Activated CD4-positive, alpha-beta T cell treated with anti-CD3 and anti-CD28 coated beads for 36 hours (primary cell): ENCODE measurements around the gene KRTAP10-11. TPM values are rescaled to one million over a fixed set of nuclear protein-coding genes. Genes with fewer than 3 reads are reported as not detected.
"Not testable (repeated sequence)": the region's sequence is repeated elsewhere in the genome, so short reads cannot be mapped to it uniquely, and the experiment has no call there.

ENCODE experiments used
- ATAC-seq: fragments of 200-7000 bp; cut with Tn5 transposase; one replicate; pipeline ENCODE4 v1.10.0; 2021; ENCODE audit warnings: mild to moderate bottlenecking, moderate library complexity
- CTCF ChIA-PET: fragments of 350-600 bp; sonication (Branson Sonifier 250); formaldehyde crosslinking; loops from one replicate; lab custom pipeline; 2021; ENCODE audit warnings: antibody characterized with exemption; lab: Charles Lee
- POLR2A ChIA-PET: fragments of 350-600 bp; sonication (Branson Sonifier 250); formaldehyde crosslinking; loops from one replicate; lab custom pipeline; 2021; ENCODE audit warnings: antibody characterized with exemption, inconsistent platforms; lab: Charles Lee
- DNase-seq: peaks from one replicate; pipeline ENCODE4 v3.0.0-alpha.2; 2020
- H3K27ac Mint-ChIP-seq: one replicate; pipeline ENCODE4 v1.8.0; 2021; ENCODE audit warnings: mixed read lengths
- H3K27me3 Mint-ChIP-seq: one replicate; pipeline ENCODE4 v1.8.0; 2021; ENCODE audit warnings: mixed read lengths
- H3K36me3 Mint-ChIP-seq: one replicate; pipeline ENCODE4 v1.8.0; 2021; ENCODE audit warnings: low read depth, mixed read lengths
- H3K4me1 Mint-ChIP-seq: one replicate; pipeline ENCODE4 v1.8.0; 2021; ENCODE audit warnings: mixed read lengths
- H3K4me3 Mint-ChIP-seq: one replicate; pipeline ENCODE4 v1.8.0; 2021; ENCODE audit warnings: mild to moderate bottlenecking, moderate library complexity, mixed read lengths
- H3K9me3 Mint-ChIP-seq: one replicate; pipeline ENCODE4 v1.8.0; 2021; ENCODE audit warnings: low read depth, mixed read lengths
- intact Hi-C, 2 experiments: fragments of 100-400 bp; cut with DNase I in 1 of 2; cut with micrococcal nuclease in 1 of 2; formaldehyde crosslinking; loops; one replicate each; pipeline versions ENCODE4 v1.14.2 to v1.15.1; 2022 to 2024; cut with DNase I, micrococcal nuclease
- total RNA-seq, 2 experiments: library from RNA; stranded (reverse); gene quantifications; one replicate each; pipeline ENCODE4 v1.2.3, GENCODE V29; 2021

KRTAP10-11 gene
- total RNA-seq, 2 experiments from 2014 or later: not detected

GRCh38 chr21:44656868-44657267 lies 10.7 kb downstream of the KRTAP10-11 start:
- intact Hi-C loops: no loop called here
- Mint-ChIP-seq H3K27ac (peak overlapping the region; percentile 1), H3K9me3 (peaks cover 28% of the 10 kb centered on the region), H3K36me3 (peaks cover 17% of the 10 kb centered on the region), H3K4me1 (peaks cover 46% of the 10 kb centered on the region), H3K4me3 (peak overlapping the region; percentile 51), H3K27me3 (no peaks in the 10 kb centered on the region)
- ChIA-PET POLR2A (no interaction called here), CTCF (no interaction called here)
- no peak for ATAC-seq
- DNase-seq: no peak

GRCh38 chr21:44657635-44658540 lies 11.7 kb downstream of the KRTAP10-11 start, which contains the start of gene KRTAP12-3:
Gene KRTAP12-3 (plus strand): TSS chr21:44657932. CDS start chr21:44657980, 48 bp downstream.
- peaks cover 46% of the 10 kb centered on the region for H3K4me1 Mint-ChIP-seq
- H3K4me3 Mint-ChIP-seq: peak within 1 kb of the TSS; percentile 51
- ATAC-seq: peak; percentile 72
- POLR2A ChIA-PET: no interaction called here
- no peaks in the 10 kb centered on the region for H3K27me3 Mint-ChIP-seq
- CTCF ChIA-PET: no interaction called here
- peak within 1 kb of the TSS; percentile 88 for H3K27ac Mint-ChIP-seq
- H3K9me3 Mint-ChIP-seq: peaks cover 32% of the 10 kb centered on the region
- H3K36me3 Mint-ChIP-seq: peaks cover 17% of the 10 kb centered on the region
- intact Hi-C loops: no loop called here
- peak; percentile 43 for DNase-seq

- H3K27ac Mint-ChIP-seq: peak overlapping the region; percentile 88
- ATAC-seq: no peak
- no peak for DNase-seq
- intact Hi-C loops: no loop called here
- H3K9me3 Mint-ChIP-seq: peaks cover 31% of the 10 kb centered on the region
- CTCF ChIA-PET: interaction anchor here (0.6 kb wide), 1 partner anchor 470 kb away, joined by 3 read pairs; no protein-coding TSS in a partner anchor
- no peak overlapping the region for H3K4me3 Mint-ChIP-seq
- peaks cover 17% of the 10 kb centered on the region for H3K36me3 Mint-ChIP-seq
- POLR2A ChIA-PET: interaction anchor here (0.6 kb wide), 1 partner anchor 123 kb away, joined by 3 read pairs; no protein-coding TSS in a partner anchor
- H3K27me3 Mint-ChIP-seq: no peaks in the 10 kb centered on the region
- H3K4me1 Mint-ChIP-seq: peaks cover 45% of the 10 kb centered on the region
These were observed 12.3 kb downstream of the KRTAP10-11 start for GRCh38 chr21:44658541-44658910.

GRCh38 chr21:44658913-44659595 lies 12.8 kb downstream of the KRTAP10-11 start:
- intact Hi-C loops: no loop called here
- H3K36me3 Mint-ChIP-seq: peaks cover 17% of the 10 kb centered on the region
- ATAC-seq: peak; percentile 33
- H3K4me3 Mint-ChIP-seq: no peak overlapping the region
- no peak for DNase-seq
- peak overlapping the region; percentile 88 for H3K27ac Mint-ChIP-seq
- H3K27me3 Mint-ChIP-seq: no peaks in the 10 kb centered on the region
- ChIA-PET POLR2A (interaction anchor here (0.6 kb wide), 1 partner anchor 123 kb away, joined by 3 read pairs; no protein-coding TSS in a partner anchor), CTCF (interaction anchor here (0.6 kb wide), 1 partner anchor 469 kb away, joined by 3 read pairs; no protein-coding TSS in a partner anchor)
- H3K9me3 Mint-ChIP-seq: peaks cover 34% of the 10 kb centered on the region
- H3K4me1 Mint-ChIP-seq: peaks cover 39% of the 10 kb centered on the region

- POLR2A ChIA-PET, H3K4me3 Mint-ChIP-seq, ATAC-seq, CTCF ChIA-PET, DNase-seq, H3K27ac Mint-ChIP-seq, intact Hi-C loops, H3K27me3 Mint-ChIP-seq: not testable (repeated sequence)
- H3K36me3 Mint-ChIP-seq: peaks cover 15% of the 10 kb centered on the region
- peaks cover 28% of the 10 kb centered on the region for H3K9me3 Mint-ChIP-seq
- peaks cover 30% of the 10 kb centered on the region for H3K4me1 Mint-ChIP-seq
These were observed 15.4 kb downstream of the KRTAP10-11 start for GRCh38 chr21:44661567-44661966.

- intact Hi-C loops: no loop called here
- POLR2A ChIA-PET: interaction anchor here (0.6 kb wide), 1 partner anchor 267 kb away, joined by 3 read pairs; no protein-coding TSS in a partner anchor
- Mint-ChIP-seq H3K9me3 (peaks cover 16% of the 10 kb centered on the region), H3K27ac (no peak overlapping the region), H3K27me3 (peaks cover 5% of the 10 kb centered on the region), H3K36me3 (no peaks in the 10 kb centered on the region), H3K4me1 (no peaks in the 10 kb centered on the region), H3K4me3 (no peak overlapping the region)
- CTCF ChIA-PET: interaction anchor here (0.7 to 1.3 kb wide), 2 partner anchors 16 to 129 kb away, joined by 4 to 5 read pairs; no protein-coding TSS in a partner anchor
- DNase-seq (no peak), ATAC-seq (no peak)
These were observed 18.5 kb downstream of the KRTAP10-11 start for GRCh38 chr21:44664691-44665090.

GRCh38 chr21:44666401-44667320 lies 20.4 kb downstream of the KRTAP10-11 start, which contains the start of gene KRTAP12-2:
Gene KRTAP12-2 (minus strand): TSS chr21:44666927. CDS start chr21:44666886, 41 bp downstream.
- H3K4me1 Mint-ChIP-seq: no peaks in the 10 kb centered on the region
- no peak within 1 kb of the TSS for H3K27ac Mint-ChIP-seq
- ChIA-PET CTCF (interaction anchor here (0.6 kb wide), 1 partner anchor 128 kb away, joined by 3 read pairs; no protein-coding TSS in a partner anchor), POLR2A (no interaction called here)
- peaks cover 5% of the 10 kb centered on the region for H3K27me3 Mint-ChIP-seq
- no peak within 1 kb of the TSS for H3K4me3 Mint-ChIP-seq
- ATAC-seq: no peak
- intact Hi-C loops: no loop called here
- no peaks in the 10 kb centered on the region for H3K36me3 Mint-ChIP-seq
- H3K9me3 Mint-ChIP-seq: peaks cover 12% of the 10 kb centered on the region
- DNase-seq: no peak

- Mint-ChIP-seq H3K27me3 (peaks cover 5% of the 10 kb centered on the region), H3K9me3 (peaks cover 8% of the 10 kb centered on the region), H3K27ac (no peak overlapping the region), H3K4me1 (no peaks in the 10 kb centered on the region), H3K36me3 (no peaks in the 10 kb centered on the region), H3K4me3 (no peak overlapping the region)
- DNase-seq (no peak), ATAC-seq (no peak)
- ChIA-PET POLR2A (no interaction called here), CTCF (no interaction called here)
- intact Hi-C loops: no loop called here
These were observed 21.4 kb downstream of the KRTAP10-11 start for GRCh38 chr21:44667612-44668011.

- Mint-ChIP-seq H3K27ac (no peak overlapping the region), H3K4me1 (no peaks in the 10 kb centered on the region), H3K27me3 (peaks cover 5% of the 10 kb centered on the region), H3K9me3 (peaks cover 14% of the 10 kb centered on the region), H3K36me3 (no peaks in the 10 kb centered on the region), H3K4me3 (no peak overlapping the region)
- ChIA-PET POLR2A (no interaction called here), CTCF (no interaction called here)
- no peak for ATAC-seq
- no peak for DNase-seq
- intact Hi-C loops: no loop called here
These were observed 24.6 kb downstream of the KRTAP10-11 start for GRCh38 chr21:44670642-44671432.

- ChIA-PET POLR2A (no interaction called here), CTCF (no interaction called here)
- no peaks in the 10 kb centered on the region for H3K4me1 Mint-ChIP-seq
- no peak overlapping the region for H3K27ac Mint-ChIP-seq
- H3K36me3 Mint-ChIP-seq: no peaks in the 10 kb centered on the region
- H3K4me3 Mint-ChIP-seq: no peak overlapping the region
- H3K27me3 Mint-ChIP-seq: peaks cover 5% of the 10 kb centered on the region
- ATAC-seq: no peak
- intact Hi-C loops: no loop called here
- DNase-seq: no peak
- peaks cover 15% of the 10 kb centered on the region for H3K9me3 Mint-ChIP-seq
These were observed 25.7 kb downstream of the KRTAP10-11 start for GRCh38 chr21:44671911-44672310.
